Activated T-helper 9 cell treated with anti-CD3 and anti-CD28 coated beads, Interleukin-2, amount 50 U/mL, for 16 hours (primary cell): ENCODE measurements around the gene VAV3.

Experiments
- DNase-seq: peaks from one replicate; pipeline ENCODE4 v3.0.0-alpha.2; 2020; ENCODE audit warnings: low read depth

Gene VAV3

DNA sequence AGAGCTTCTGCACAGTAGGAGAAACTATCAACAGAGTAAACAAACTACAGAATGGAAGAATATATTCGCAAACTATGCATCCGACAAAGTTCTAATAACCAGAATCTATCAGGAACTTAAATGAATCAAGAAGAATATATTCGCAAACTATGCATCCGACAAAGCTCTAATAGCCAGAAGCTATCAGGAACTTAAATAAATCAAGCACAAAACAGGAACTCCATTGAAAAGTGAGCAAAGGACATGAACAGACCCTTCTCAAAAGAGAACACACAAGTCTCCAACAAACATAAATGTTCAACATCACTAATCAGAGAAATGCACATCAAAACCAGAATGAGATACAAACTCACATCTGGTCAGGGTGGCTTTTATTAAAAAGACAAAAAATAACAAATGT, 126.9 kb downstream of the VAV3 start:
- no peak for DNase-seq

DNA sequence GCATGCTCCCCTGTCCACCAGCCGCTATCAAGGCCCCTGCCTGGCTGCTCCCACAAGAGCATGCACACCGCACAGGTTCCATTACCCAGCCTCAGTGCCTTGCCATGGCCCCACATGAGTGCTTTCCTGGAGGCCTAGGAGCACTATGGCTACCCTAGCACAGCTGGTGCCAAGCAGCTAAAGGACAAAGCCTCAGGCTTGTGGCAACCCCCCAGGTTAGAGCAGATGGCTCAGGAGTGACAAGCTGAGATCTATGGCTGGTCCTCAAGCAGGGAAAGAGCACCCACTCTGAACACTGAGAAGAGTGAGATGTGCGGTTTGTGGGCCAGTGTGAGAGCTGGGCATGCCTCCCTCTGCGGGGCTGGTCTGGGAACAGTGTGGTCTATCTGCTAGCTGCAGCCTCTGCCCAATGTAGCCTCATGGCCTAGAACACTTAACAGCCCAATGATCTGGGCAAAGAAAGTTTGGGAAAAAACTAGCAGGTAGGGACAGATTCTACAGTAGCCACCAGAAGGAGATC, 129.8 kb downstream of the VAV3 start:
- DNase-seq = no peak

DNA sequence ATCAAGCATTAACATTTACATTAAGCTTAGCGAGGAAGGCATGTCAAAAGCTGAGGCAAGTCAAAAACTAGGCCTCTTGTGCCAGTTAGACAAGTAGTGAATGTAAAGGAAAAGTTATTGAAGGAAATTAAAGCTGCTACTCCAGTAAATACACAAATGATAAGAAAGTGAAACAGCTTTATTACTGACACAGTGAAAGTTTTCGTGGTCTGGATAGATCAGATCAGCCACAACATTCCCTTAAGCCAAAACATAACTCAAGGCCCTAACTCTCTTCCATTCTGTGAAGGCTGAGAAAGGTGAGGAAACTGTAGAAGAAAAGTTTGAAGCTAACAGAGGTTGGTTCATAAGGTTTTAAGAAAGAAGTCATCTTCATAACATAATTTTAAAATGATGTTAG, 131.9 kb downstream of the VAV3 start:
- no peak for DNase-seq

DNA sequence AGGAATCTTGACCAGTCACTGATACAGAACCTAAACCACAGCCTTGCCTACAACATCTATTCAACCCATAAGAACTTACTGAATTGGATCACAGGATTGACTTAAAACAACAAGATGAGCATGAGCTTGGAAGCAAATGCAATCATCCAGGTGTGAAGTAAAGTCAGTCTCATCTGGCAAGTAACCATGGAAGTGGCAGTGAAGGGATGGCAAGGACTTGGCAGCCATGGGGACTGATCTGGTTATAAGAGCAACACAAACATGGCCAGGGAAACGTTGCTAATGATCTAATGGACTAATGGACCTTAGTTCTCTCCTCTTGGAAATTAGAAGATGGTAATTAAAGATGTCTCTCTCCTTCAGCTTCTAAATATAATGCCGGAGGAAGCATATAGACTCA, 133.1 kb downstream of the VAV3 start:
- no peak for DNase-seq

DNA sequence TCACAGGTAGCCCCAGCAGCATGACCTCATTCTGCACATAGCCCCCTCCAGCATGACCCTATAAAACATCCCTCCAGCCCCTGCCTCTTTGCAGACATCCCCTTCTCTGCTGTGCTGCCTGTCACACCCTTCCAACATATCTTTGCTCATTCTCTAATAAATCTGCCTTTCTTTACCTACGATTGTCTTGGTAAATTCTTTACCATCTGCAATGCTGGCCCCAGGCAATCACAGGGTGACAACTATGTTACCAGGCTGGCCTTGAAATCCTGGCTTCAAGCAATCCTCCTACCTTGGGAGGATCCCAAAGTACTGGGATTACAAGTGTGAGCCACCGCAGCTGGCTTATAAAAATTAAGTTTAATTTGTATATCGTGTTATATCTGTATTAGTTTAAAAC, 134.5 kb downstream of the VAV3 start:
- DNase-seq = no peak

DNA sequence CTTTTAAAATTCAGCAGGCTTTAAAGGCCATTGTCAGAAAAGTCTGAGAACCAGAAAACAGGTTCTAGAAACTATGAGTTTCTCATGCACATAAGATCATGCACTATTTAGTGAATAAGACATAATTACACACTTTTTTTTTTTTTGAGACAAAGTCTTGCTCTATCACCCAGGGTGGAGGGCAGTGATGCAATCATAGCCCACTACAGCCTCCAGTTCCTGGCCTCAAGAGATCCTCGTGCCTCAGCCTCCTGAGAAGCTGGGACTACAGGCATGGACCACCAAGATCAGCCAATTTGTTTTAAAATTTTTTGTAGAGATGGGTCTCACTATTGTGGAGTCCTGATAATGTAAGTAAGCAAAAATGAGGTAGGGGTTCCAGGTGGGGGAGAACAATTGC, 134.9 kb downstream of the VAV3 start:
- DNase-seq = no peak

DNA sequence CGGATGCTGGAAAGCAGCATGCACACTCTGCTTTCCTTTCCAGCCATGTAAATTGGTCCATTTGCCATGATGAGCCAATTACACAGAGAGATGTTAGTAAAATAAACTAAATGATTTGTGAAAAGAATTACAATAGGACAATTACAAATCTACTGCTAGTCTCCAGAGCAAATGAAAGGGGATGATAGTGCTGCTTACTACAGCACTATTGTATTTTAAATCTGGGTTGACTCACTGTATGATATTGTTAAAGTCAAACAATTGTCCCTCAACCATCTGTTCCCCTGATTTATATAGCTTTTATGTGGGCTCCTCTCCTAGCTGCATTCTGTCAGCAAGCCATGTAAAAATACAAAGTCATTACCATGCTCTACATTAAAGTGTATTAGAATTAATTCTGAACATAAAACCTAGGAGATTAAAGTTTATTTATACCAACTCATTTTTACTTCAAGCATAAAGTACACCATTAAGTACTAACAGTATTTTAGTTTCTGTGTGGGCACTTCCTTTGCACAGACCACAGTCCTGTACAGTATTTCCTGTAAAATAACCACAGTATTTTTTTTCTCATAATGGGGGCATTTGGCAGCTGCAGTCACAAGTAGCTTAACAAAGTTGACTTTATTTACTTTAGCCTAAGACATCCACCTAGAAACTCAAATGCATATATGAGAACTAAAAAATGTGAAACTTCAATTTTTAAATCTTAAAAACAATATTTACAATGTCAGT, 135.8 kb downstream of the VAV3 start:
- no peak for DNase-seq

DNA sequence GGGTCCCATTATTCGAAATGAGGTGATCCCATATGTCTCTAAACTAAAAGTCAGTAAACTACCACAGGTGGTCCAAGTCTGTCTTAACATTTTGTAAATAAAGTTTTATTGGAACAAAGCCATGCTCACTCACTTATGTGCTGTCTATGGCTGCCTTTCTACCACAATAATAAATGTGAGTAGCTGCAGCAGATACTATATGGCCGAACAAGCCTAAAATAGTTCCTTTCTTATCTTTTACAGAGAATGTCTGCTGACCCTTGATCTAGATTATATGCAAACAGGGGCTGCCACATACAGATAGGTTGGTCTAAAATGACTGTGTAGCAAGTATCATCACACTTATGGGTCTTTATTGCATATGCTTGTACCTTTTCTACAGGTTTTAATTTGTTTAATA, 140.0 kb downstream of the VAV3 start:
- DNase-seq = no peak

DNA sequence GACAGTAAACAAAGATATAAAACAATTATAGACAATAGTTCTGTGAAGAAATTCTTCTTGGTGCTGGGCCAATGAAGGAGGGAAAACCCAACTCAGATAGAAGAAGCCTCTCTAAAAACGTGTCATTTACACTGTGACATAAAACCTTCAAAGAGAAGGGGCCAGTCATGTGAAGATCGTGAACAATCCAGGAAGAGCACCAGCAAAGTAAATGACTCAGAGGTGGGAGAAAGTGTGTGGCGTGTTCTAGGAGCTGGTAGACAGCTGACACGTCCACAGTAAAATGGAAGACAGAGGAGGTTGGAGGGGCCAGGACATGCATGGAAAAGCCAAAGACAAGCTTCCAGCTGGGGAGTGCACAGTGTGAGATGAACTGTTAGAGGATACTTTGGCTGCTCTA, 143.6 kb downstream of the VAV3 start:
- DNase-seq = no peak

DNA sequence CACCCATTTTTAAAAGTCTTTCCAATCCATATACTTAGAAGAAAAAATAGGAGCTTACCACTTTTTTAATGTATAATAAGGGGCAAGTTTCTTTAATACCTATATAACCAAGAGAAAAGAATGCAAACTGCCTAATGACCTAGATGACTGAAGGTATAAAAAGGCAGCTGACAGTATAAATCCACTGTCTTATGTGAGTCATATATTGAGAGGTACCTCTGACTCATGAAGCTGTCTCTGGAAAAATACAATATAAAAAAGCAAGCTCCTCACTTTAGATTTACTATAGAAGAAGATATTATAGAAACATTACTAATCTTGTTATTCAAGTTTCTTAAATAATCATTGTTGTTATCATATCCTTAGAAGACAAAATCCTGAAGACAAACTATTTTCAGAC, 144.2 kb downstream of the VAV3 start:
- no peak for DNase-seq

DNA sequence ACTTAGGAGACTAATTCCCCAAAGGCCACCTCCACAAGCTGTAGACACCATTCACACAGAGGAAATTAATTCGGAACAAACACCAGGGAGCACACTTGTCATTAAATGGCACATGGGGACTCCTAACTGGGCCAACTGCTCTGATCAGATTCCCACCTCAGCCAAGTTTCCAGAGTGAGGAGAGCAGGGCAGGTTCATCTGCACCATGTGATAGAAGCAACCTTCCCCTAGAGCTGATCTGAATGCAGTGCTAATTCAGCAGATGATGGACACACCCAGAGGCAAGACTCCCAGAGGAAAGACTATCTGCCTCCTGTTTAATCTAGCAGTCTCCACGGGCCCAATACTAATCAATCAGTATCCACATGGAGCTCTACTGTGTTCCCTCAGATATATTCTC, 147.0 kb downstream of the VAV3 start:
- DNase-seq = no peak

DNA sequence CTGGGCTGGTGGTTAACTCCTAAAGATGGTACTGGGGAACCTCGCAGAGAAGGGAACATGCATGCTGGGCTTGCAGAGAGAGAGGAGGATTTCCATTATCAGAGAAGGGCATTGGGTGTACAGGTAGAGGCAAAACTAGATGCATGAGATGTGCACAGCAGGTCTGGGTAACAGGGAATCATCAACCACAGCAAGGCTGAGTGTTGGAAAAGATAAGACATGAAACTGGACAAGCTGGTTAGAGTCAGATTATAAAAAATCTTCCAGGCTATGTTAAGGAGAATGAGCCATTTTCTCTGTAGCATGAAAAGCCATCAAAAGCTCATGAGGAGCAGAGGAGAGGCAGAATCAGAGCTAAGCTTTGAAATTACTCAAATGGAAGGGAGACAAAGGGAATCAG, 147.8 kb downstream of the VAV3 start:
- no peak for DNase-seq

DNA sequence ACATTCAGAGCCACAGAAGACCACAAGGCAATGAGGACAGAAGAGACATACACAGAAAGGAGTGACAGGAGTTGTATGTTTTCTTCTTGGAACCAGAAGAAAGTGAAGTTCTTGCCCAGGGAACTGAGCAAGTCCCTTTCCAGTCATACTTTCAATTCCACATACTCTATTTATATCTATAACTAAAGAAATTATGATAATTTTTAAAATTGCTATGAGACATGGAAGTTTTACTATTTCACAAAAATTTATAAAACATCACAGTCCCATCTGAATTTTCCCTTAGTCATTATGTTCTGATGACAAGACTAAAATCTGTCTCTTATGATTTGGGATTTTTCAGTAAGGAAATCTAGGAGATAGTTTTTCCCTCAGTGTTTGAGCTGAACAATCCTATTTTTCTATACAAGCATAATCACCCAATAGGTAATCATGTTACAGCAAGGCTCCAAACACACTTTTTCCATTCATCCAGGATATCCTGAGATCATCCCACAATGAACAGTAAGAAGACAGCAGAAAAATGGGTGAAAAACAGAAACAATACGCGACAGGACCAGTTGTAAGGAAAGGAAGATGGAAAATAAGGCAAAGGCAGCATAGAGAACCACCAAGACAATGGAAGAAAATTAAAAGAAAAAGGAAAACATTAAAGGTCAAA, 154.6 kb downstream of the VAV3 start:
- DNase-seq = no peak

DNA sequence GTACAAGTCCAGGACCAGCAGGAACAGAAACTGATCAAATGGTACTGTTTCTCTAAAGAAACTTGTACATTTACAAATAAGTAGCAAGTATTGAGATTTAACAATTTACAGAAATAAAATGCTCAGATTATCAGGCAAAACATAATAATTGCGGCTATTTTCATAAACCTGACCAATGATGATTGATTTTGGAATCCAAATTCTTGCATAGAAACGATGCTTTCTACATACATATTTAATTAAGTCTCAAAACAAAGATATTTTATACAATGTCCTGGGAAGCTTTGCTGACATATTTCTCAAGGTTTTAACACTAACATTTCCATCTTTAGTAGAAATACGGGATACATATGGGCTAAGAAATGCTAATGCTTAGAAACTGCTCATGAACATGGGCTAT, 157.1 kb downstream of the VAV3 start:
- no peak for DNase-seq

DNA sequence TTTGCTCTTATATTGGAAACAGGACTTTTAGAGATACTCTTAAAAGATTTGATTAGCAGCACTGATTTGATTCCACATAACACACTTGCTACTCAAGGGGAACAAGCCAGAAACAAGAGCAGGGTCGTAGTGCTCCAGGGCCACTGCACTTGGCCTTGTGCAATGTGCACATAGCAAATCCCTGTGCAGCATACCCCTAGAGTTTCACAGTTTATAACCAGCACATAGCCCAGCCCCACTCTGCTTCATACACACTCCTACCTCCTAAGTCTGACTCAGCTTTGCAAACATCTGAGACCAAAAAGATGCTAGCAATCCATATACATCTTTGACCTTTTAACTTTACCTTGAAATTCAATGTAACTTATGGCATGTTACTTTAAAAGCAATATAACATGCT, 157.6 kb downstream of the VAV3 start:
- DNase-seq = no peak

DNA sequence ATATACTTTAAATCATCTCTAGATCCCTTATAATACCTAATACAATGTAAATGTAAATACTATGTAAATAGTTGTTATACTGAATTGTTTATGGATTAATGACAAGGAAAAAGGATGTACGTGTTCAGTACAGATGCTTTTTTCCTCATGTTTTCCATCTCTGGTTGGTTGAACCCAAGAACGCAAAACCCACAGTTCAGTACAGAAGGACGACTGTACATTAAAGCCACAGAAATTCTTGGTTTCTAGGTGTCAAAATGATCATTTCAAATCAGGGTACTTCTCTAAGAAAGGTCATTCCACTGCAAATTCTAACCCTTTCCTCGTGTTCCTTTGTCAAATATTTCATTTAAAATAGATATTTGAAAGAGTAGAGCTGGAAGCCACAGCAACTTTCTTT, 158.1 kb downstream of the VAV3 start:
- DNase-seq = no peak

DNA sequence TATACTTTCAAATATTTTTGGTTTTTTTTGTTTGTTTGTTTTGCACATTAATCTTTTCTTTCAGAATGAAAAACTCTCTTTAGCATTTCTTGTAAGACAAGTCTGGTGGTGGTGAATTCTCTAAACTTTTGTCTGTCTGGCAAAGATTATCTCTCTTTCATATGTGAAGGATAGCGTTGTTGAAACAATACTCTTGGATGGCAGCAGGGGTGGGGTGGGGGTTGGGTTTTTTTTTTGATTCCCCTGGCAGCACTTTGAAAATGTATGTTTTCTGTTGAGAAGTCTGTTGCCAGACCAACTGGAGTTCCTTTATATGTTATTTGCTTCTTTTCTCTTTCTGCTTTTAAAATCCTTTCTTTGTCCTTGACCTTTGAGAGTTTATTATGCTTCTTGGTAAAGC, 160.2 kb downstream of the VAV3 start:
- no peak for DNase-seq

DNA sequence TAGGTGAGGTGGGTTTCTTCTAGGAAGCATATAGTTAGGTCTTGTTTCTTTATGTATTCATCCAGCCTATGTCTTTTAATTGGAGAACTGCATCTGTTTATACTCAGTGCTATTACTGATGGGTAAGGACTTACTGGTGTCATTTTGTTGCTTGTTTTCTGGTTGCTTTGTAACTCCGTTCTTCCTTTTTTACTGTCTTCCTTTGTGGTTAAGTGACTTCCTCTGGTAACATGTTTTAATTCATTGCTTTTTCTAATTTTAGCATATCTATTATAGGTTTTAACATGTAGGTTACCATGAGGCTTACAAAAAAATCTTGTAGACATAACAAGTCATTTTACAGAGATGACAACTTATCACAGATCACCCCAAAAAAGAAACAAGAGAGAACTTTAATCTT, 160.8 kb downstream of the VAV3 start:
- DNase-seq = no peak

DNA sequence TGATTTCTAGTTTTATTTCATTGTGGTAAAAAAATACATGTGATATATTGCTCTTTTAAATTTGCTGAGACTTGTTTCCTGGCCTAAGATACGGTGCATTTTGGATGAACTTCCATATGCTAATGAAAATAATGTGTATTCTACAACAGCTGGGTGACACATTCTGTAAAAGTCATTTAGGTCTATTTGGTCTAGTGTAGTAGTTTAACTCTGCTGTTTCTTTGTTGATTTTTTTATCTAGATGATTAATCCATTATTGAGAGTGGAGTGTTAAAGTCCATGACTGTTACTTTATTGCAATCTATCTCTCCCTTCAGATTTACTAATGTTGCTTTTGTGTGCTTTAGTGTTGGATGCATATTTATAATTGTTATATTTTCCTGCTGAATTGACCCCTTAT, 161.4 kb downstream of the VAV3 start:
- no peak for DNase-seq

DNA sequence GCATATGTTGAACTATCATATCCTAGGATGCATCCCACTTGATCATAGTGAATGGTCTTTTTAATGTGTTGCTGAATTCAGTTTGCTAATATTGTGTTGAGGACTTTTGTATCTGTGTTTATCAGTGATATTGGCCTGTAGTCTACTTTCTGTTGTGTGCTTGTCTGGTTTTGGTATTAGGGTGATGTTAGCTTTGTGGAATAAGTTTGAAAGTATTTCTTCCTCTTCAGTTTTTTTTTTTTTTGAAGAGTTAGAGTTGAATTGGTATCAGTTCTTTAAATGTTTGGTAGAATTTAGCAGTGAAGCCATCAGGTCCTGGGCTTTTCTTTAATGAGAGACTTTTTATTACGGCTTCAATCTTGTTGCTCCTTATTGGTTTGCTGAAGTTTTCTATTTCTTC, 162.3 kb downstream of the VAV3 start:
- DNase-seq = no peak

DNA sequence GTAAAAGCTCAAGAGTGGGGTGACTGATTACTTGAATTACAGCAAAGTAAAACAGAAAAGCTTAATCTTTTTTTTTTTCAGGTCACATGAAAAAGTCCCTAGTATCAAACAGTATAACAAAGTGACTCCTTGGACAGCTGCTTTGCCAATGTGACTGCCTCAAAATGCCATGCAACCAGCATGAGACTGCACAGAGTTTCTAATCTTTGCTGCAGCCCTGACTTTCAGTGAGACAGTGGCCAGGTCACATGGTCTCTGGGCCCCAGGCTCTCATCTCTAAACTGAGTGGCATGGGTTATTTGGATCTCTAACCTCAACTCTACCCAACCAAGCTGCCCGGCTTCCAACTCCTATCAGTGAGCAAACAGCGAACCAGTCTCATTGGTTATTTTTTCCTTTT, 169.0 kb downstream of the VAV3 start:
- no peak for DNase-seq

DNA sequence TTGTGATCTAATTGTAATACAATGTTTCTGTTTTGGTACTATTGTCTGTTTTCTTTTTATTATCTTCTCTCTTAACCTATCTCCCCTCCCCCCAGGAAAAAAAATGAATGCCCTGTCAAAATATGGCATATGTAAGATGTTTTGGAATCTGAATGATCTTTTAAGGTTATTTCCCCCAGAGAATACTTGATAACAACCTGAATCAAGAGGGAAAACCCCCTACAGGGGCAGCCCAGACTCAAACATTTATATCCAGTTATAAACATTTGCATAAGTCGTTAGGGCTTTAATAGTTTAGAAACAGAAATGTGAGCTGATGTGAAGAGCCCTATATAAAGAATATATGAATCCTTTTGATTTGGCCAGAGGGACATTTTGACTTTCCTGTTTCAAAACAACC, 169.5 kb downstream of the VAV3 start:
- no peak for DNase-seq

DNA sequence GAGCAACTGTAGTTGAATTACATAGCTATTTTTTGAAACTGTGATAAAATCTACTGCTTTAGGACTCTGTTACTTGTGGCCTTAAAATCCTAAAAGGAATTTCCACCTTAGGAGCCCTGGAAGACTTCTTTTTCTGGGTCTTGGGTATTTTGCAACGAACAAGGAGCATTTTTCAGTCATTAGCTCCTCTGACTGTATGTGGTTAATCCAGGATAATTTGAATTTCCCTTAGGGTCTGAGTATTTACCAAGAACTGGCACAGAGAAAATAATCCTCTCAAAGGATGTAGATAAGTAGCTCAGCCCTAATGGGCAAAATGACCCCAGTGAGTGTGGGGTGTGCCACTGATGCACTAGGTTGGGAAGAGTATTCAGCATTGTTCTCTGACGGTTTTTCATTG, 170.4 kb downstream of the VAV3 start:
- no peak for DNase-seq

DNA sequence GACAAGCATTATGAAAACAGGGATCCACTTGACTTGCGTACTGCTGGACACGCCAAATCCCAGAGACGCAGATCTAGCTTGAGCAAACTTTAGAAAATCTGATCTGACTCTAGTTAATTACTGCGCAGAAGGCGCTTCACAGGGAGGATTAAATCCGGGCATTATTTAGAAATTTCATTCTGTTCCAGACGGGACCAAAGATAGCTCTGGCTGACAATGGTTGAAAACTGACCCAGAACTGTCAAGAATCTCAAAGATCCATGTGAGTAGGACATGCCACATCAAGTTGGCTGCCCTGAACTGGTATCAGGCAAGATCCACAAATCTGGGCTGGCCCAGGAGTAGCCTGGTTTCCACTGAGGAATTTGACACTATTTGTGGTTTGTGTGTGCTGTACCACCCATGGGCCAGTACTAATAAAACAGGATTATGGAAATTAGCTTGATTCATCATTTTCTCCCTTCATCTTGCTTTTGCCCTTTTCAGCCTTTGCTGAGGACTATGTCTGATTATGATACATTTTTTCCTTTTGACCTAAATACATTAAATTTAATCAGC, 171.0 kb downstream of the VAV3 start:
- DNase-seq = no peak
